Activated gamma-delta T cell (primary cell): Measurements from ENCODE around the gene HTR2A.

ENCODE experiments used
- DNase-seq: peaks from one replicate; lab custom pipeline; 2025; lab: John Stamatoyannopoulos, UW

The HTR2A gene

DNA sequence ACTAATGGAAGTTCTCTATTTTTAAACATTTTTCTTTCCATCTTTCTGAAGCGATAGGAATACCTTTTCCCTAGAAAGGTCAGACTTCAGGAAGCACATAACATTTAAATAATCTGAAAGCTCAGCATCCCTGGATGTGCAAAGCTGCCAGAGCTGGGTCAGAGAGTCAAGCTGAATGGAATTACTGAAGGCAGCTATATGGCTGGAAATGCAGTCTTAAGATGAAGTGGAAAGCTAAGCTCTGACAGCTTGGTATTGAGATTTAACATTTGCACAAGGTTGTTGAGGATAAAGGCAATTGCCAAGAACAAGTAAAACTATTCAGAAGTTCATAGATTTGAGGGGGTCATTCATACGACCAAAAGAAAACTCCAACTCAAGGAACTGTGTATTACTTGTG, 28.8 kb downstream of the HTR2A start:
- DNase-seq: no peak

DNA sequence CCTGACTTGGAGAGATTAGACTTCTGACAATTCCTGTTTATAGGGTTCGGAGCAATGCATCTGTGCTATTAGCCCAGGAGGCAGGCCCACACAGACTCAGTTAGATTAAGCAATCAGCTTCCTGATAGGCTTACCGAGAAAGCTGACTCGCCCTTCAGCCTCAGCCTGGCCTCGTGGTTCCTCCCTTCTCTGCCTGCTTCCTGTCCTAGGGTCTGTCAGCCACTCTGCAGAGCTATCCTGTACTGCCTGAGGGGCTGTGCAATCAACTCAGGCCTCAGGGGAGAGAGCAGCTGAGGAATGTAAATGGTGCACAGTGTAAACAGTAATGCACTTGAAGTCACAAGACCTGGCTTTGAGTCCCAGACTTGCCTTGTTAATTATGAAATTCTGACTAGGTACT, 30.7 kb downstream of the HTR2A start:
- DNase-seq: no peak

DNA sequence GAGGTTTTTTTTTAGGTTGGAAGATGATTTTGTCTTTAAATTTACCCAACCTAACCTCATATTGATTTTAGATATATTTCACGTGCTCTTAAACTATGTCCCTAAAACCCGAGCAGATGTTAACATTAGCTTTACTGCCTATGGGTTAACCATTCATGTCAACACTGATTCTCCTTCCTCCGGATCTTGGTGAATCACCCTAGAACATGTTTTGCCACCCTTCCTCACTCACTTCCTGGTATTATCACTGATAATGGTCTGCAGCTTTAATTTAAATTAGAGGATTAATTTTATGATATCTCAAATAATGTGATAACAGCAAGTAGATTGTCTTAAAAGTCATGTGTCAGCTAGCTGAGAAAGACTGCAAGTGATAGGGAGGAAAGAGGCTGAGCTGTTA, 31.9 kb downstream of the HTR2A start:
- DNase-seq: no peak

DNA sequence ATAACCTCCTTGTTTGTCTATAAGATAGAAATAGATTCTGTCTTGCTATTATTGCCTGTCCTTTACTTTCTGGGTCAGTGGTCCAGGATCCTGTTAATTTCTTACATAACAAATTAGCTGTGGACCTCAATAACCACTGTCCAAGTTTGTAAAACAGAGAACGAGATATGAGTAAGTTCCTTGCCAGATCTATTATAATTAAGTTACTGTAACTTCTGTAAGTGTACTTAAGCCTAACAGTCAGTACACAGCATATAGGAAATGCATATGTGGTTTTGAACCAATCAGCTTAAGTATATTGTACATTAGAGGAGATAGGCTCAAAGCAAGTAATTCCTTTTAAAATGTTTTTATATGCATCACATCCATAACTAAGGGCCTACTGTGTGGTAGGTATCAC, 34.9 kb downstream of the HTR2A start:
- no peak for DNase-seq

DNA sequence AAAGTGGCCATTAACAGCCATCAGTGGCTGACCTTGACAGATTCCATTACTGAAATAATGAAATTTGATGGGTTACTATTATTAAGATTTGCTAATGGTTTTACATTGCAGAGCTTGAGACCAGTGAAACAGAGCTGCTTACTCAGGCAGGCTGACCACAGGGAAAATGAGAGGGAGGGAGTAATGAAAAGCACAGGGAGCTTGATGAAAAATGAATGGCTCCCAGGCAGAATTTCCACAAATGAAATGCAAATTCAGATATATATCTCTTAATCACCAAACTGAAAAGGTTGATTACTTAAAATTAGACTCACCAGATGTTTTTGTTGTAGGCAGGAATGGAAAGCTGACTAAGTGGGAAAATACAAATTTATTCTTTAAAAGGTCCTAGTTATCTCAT, 36.1 kb downstream of the HTR2A start:
- DNase-seq: no peak

DNA sequence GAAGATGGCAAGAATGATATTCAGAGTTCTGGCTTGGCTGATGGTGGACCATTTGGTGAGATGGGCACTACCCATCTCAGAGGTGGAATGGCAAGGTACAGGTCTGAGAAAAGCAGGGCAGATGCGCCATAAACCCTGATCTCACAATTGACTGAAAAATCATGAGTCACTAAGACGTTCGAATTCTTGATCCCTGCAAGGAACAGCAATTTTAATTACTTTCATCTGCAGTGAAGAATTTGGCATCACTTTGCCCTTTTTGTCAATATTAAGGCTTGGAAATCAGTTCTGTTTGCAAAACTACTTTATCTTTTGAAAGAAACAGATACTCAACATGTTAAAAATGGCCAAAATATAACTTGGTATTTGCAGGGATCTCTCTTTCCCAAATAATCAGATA, 38.1 kb downstream of the HTR2A start:
- no peak for DNase-seq

DNA sequence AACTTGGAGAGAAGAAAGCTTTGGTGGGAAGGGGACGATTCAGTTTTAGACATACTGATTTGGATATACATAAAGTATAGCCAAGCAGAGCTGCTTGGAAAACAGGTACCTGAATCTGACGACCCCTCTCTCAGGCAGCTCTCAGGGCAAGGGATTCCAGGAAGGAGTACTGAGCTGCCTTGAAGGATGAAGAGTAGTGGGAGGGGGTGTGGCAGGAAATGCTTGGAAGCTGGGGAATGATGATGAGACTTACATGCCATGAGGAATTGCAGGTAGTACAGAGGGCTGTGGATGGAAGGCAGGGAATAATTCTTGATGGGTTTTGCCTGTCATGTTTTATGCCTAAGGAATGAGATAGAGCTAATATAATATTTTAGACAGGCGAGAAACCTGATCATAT, 38.7 kb downstream of the HTR2A start:
- no peak for DNase-seq

DNA sequence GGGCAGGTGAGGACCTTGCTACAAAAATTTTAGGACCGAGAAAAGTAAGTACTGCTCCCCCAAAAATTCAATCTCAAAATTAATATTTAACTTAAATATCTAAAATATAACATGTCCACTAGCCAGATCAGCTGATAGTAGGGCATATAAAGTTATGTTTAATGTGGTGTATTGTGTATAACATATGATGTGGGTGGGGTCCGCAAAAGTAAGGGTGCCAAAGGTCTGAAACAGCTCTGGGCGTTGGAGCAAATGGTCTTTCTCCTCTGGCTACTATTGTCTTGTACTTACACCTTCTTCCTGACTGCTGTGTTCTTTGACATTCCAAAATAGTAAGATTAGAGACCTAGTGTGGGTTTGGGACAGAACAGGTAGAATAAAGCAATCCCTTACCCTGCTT, 41.2 kb downstream of the HTR2A start:
- DNase-seq: no peak

DNA sequence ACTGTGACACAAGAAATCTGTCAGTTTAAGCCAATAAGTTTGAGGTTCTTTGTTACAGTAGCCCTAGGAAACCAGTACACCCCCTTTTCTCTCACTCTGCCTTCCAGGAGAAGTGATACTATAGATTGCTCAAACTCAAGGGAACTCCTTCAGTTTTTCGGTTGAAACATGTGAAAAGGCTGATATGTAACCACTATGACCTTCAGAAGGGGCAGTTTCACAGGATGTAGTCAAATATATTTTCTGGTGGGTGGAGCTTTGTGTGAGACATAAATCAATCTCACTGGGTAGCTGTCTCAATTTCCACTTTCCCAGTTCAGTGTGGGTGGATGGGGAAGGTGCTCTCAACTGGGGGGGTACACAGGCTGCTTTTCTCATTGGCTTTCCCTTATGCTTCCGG, 41.7 kb downstream of the HTR2A start:
- DNase-seq: no peak

DNA sequence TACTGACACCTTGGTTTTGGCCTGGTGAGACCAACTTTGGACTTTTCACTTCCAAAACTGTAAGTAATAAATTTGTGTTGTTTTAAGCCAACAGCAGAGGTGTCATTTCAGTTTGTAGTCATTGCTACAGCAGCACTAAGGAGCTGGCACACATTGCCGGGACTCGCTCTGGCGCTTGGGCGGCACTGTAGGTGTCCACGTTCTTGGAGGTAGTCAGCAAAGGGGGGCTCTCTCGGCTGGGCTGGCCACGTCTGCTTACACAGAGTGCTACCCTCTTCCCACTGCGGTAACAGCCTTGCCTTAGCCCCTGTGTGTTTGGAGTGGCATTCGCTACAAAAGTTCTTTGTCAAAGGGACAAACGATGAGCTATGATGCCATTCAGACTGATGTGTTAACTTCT, 44.7 kb downstream of the HTR2A start:
- DNase-seq: no peak

DNA sequence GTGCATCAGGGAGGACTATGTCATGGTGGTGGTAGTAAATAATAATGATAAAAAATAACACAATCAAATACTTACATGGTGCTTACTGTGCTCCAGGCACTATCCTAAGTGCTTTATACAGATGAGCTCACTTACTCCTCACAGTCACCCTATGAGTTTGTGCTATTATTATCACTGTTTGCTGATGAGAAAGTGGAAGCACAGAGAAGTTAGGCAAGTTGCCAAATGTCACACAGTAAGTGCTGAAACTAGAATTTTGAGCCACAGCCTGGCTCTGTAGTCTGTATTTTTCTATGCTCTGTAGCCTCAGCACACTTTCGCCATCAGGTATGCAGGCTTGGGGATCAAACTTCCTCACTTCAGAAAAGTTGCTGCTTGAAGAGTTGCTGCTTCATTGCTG, 46.6 kb downstream of the HTR2A start:
- no peak for DNase-seq

DNA sequence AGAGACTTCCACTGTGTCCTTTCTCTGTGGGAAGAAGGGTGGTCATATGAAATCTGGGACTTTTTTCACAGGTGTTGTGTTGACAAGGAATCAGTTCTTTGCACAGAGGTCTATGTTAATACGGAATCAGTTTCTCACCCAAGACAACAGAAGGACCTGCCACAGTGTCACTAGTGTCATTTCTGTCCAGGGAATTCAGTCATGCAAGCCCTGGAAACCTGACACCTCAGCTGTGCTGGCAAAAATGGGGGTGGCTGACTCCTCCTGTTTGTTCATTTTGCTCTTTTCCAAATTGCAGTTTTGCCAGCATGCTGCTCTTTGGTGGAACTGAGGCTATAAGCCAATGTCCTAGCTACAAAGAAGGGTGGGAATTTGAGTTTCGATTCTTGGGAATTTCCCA, 50.1 kb downstream of the HTR2A start:
- DNase-seq: no peak

DNA sequence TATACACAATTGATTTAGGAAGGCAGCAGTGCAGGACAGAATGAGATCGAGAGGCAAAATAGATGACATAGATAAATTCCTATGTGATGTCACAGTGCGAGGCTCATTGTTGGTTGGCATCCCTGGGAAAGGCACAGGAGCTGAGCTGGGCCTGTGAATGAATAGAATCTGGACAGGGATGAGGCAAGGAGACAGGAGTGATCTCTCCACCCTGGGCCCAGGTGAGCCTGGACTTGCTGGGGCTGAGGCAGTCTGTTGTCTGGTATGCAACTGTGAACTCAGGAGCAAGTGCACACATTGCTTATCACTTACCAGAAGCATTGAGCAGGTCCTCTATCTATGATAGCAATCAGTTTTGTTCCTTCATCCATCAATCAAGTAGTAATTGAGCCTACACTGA, 51.7 kb downstream of the HTR2A start:
- DNase-seq: no peak

DNA sequence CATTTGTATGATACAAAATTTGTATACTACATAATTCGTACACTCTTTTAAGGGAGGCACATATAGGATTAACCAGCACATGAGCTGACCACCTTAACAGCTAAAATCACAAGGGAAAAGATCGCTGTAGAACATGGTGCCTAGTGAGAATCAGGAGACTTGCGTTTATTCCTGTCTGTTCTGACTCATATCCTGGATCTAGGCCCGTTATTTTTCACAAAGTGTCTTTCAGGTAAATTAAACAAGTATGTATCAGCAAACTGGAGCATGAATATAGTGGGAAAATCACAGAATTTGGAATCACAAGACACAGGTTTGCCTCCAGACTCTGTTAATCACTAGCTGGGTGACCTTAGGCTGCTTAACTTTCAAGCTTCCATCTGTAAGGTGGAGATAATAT, 52.4 kb downstream of the HTR2A start:
- no peak for DNase-seq

DNA sequence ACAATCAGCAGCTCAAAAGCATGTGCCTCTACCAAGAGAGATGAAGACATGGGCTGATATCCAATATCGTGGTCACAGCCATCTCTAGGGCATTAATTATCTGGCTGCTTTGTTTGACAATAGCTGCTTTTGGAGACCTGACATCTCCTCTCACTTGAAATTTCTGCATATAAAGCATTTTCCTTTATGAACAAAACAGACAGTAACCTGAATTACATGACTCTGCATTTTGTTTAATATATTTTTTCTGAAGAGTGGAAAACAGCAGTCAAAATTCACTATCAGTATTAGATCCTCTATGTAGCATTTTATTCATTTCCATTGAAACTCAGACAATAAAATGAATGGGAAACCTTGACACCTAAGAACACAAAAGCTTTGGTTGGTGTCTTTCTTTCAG, 57.5 kb downstream of the HTR2A start:
- no peak for DNase-seq

DNA sequence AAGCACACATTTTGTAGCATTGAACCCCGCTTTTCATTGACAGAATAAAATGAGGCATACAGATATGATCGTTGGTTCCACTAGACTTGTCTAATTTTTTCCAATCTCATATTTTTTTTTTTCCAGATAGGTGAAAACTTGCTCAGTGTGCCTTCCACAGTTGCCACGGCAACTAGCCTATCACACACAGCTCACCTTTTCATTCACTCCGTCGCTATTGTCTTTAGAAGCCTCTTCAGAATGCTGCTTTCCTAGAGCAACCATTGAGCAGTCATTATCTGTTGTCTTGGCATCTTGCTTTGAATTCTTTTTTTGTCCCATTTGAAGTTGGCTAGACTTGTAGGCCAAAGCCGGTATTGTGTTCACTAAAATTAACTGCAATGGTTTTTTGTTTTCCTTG, 62.2 kb downstream of the HTR2A start:
- DNase-seq: no peak

DNA sequence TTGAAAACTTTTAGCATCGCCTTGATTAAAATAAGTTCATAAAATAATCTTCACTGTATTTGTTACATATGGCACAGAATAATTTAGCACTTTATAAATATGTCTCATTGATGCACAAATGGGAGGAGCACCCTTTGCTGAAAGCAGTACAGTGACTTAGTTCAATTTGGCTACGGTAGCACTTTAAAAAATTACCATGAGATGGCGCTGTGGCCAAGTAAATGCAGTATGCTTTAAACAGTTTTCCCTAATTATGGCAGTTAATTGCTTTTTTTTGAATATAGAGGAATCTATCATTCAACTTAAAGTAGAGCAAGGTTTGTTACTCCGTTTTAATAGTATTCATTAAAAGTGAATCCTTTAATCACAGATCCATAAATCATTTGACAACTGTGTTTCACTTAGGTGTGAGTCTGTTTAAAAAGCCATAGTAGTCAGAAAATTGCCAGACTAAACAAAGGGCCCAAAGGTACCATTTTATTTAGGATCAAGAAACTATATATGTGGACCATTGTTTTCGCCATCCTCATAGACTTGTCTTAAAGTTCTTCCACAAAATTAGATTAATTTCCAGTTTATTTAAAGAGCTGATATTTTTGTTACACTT, 65.2 kb downstream of the HTR2A start:
- no peak for DNase-seq

DNA sequence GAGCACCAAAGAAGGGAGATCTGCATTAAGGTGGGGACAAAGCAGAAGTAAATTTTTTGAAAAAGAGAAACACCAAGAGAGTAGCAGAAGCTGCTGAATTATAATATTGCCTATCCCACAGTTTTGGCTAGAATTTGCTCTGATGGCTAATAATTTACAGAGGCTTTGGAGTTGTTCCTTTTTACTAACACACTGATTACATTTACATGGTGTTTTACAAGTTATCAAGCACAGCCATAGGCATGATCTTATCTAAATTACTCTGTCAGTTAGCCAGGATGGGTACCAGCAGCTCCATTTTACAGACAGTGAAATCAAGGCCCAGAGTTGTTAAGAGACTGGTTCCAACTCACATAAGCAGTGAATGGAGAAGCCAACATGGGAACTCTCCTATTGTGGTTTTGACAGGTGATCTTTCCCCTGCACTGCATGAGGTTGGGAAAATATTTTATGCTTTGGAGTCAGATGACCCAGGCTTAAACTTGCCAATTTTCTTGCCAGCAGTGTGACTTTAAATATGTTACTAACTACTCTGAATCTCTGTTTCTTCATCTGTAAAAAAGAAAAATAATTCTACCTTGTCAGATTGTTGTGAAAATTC, 66.3 kb downstream of the HTR2A start:
- DNase-seq: no peak

DNA sequence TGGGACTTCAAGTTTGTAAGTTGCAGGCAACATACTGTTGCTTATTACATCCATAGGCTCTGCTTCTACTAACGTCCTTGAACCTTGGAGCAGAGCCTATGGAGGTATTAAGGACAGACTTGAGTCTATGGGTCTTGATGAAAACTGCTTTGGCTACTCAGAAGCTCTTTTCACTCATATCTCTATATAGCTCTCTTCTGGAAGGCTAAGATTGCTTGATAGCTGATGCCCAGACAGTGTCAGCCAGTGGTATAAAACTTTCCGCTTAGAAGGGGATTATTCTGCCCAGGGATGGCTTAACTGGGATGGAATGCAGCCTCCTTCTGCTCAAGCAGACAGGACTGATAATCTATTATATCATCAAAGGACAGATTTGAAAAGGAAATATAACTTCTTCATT, 74.3 kb downstream of the HTR2A start:
- no peak for DNase-seq

DNA sequence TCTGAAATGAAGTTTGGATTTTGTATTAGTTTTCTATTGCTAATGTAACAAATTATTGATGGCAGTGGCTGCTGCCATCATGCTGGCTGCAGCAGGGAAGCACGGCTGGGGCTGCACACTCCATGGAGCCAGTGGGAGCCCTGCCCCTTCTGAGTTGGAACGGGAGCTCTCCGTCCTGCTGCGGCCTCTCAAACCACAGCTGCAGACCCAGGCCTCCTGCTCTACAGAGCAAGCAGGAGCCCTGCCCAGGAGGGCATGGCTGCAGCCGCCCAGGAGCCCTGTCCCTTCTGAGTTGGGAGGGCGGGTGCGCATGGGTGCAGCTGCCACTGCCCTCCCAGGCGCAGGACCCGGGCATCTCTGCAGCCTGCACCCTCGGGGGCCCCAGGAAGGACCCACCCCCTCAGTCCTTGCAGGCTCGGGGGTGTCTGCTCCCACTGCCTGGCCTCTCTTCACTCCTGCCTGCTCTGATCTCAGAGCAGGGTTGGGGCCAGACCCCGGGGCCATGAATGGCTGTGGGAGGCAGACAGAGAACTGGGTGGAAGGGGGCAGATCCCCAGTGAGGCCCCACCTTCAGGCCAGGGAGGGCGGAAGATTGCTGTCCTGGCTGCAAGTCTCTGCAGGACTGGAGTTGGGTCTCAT, 78.9 kb downstream of the HTR2A start:
- DNase-seq: no peak

DNA sequence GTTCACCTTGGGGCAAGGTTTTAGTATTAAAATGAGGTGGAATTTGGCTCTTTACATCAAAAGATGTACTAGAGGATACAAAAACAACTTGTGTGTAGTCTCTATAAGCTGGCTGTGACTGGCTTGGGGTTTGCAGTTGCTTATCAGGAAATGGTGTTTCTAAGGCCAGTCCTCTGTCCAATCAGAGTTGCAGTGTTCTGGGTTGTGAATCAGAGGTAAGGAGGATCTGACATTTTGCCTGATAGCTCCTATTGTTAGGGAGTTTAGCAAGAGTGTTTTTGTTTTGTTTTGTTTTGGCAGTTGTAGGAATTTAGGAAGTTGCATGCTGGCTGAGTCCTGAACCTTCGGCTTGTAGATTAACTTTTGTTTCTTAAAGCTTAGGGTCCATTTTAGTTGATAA, 79.8 kb downstream of the HTR2A start:
- DNase-seq: no peak

DNA sequence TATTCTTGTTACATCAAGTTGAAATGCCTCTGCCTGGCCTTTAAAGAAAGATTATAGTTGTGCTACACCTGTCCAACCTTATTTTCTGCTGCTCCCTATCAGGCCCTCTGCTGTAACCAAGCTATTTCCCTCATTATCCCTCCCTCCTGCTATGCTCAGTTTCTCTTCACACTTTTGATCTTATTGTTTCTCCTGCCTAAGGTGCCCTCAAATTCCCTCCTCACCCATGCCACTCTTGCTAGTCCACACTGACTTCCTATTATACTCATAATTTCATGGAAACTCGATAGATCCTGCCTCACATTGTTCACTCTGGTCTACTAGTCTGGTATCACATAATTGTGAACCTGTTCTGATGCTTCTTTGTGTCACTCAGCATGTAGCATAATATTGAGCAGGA, 80.5 kb downstream of the HTR2A start:
- no peak for DNase-seq

DNA sequence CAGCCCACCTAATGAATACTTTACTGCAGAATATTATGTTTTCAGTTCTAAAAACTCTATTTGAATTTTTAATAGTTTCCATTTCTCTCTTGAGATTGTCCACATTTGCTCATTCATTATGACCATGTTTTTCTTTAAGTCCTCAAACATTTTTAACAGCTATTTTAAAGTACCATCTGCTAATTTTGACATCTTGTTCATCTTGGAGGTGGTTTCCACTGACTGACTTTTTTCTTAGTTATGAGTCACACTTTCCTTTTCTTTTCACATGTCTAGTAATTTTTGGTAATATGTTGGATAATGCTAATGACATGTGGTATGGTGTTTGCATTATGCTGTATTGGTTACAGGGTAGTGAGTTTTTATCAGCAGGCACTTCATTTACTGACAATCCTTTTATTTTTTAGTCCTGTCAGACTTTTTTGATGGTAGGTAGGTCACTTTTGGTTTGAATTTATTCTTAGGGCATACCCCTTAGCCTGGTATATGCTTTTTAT, 84.5 kb downstream of the HTR2A start:
- no peak for DNase-seq

DNA sequence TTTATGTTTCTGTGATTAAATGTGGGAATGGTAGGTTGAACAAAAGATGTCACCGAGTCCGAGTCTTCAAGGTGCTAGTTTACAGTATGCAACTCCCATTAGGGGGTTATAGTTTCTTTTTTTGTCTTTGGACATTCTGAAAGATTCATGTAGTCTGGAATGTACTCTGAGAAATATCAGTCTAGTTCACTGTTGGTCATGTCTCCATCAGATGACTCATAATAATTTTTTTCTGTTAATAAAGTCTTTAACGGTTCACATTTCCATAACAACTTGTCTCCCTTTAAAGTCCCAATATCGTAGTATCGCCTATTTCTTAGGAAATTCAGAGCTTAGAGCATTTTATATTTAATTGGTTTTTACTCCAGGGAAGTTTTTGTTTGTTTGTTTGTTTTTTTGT, 86.4 kb downstream of the HTR2A start:
- DNase-seq: no peak
